C4-2B (cell line): ENCODE measurements around the gene MOXD1.

ENCODE experiments used
- ZFX ChIP-seq: fragments of 450-650 bp; IDR thresholded peaks from 2 replicates; pipeline ENCODE4 v1.6.1; 2017
- TF ChIP-seq, protein P1 (sequence below): fragments of 450-650 bp; conservative IDR thresholded peaks from 2 replicates; pipeline ENCODE4 v1.5.1; 2017; ENCODE audit warnings: mild to moderate bottlenecking

DNA sequence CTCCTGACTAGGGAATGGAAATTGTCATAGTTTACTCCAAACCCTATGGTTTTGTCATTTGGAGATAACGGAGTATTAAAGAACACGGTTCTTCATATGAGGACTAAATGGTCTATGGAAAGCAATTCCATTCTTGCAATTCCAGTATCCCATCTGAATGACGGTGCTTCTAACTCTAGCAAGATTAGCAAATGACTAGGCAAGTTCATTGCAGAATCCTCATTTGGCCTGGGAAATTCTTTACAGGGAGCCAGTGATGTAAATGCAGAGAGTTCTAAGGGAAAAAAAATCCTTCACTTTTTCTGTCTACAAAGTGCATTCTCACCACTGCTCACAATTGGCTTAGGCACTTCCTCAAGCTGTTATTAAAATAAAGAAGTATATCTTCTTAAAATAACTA, 111.5 kb downstream of the MOXD1 start:
- TF ChIP-seq, protein P1, sequence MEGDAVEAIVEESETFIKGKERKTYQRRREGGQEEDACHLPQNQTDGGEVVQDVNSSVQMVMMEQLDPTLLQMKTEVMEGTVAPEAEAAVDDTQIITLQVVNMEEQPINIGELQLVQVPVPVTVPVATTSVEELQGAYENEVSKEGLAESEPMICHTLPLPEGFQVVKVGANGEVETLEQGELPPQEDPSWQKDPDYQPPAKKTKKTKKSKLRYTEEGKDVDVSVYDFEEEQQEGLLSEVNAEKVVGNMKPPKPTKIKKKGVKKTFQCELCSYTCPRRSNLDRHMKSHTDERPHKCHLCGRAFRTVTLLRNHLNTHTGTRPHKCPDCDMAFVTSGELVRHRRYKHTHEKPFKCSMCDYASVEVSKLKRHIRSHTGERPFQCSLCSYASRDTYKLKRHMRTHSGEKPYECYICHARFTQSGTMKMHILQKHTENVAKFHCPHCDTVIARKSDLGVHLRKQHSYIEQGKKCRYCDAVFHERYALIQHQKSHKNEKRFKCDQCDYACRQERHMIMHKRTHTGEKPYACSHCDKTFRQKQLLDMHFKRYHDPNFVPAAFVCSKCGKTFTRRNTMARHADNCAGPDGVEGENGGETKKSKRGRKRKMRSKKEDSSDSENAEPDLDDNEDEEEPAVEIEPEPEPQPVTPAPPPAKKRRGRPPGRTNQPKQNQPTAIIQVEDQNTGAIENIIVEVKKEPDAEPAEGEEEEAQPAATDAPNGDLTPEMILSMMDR: no peak
- no peak for TF ChIP-seq ZFX
